ENCODE results near the gene GREB1L. TPM values are rescaled to one million over a fixed set of nuclear protein-coding genes. Genes with fewer than 3 reads are reported as not detected.

GREB1L gene
- total and polyA plus RNA-seq, 2 of the 13 experiments (the other 11 are each of a cell fraction or from before 2014, with no cell fraction given) = 0.17 to 0.66 TPM

DNA sequence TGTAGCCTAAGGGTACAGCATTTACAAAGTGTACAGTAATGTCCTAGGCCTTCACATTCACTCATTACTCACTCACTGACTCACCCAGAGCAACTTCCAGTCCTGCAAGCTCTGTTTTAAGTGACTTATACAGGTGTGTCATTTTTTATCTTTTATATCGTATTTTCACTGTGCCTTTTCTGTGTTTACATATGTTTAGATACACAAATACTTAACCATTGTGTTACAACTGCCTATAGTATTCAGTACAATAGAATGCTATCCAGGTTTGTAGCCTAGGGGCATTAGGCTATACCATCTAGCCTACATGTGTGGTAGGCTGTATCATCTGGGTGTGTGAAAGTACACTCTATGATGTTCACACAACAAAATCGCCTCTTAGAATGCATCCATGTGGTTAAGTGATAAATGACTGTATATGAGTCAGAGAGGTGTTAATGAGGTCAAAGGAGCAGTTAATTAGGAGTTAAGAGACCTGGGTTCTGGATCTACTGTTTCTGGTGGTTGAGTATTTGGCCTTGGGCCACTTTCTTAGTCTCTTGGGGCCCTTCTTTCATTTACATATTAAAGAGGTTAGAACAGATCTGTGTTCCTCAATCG is 149.1 kb downstream of the GREB1L start:
- no peak overlapping the region for H3K4me2 ChIP-seq (ENCODE audit: low read depth, low read length)
- FAIRE-seq = no peak
- in situ Hi-C loops (cut with HindIII; ENCODE audit: extremely low pct_ligation_motif_present, low pct_unique_long_range_greater_than_20kb) = no loop called here
- ATAC-seq = no peak
- H3K4me1 ChIP-seq (ENCODE audit: insufficient read depth, low read length) = no peaks in the 10 kb centered on the region
- no peaks in the 10 kb centered on the region for H3K27me3 ChIP-seq (ENCODE audit: control insufficient read depth in 1 of 2, insufficient read depth in 2 of 2, low read length in 2 of 2)
- no peak for DNase-seq (ENCODE audit: low spot score)
- BruUV-seq (replicated peaks) = no TSS peak
- no peak overlapping the region for H2AFZ ChIP-seq (ENCODE audit: low read length)
- H3K9ac ChIP-seq (ENCODE audit: insufficient read depth, low read depth, low read length) = no peak overlapping the region
- H3K36me3 ChIP-seq (replicated peaks in 1 of 2; ENCODE audit: control insufficient read depth in 1 of 2, insufficient read depth in 2 of 2, low read length in 2 of 2) = no peaks in the 10 kb centered on the region
- ChIA-PET CTCF (ENCODE audit: low intra/inter-chr PET ratio, low total read pairs) (no interaction called here), POLR2A (no interaction called here)
- H4K20me1 ChIP-seq (ENCODE audit: insufficient read depth, low read length) = no peaks in the 10 kb centered on the region
- no peaks in the 10 kb centered on the region for H3K9me3 ChIP-seq (ENCODE audit: low read length)
- H3K4me3 ChIP-seq (replicated peaks in 1 of 3; ENCODE audit: insufficient read depth in 1 of 3, low read depth in 2 of 3, low read length in 3 of 3) = no peak overlapping the region
- TF ChIP-seq KDM6A (CRISPR knock-in tag; IDR thresholded peaks at IDR 0.05; ENCODE audit: low read depth) (no peak), DMAP1 (CRISPR knock-in tag; IDR thresholded peaks at IDR 0.05) (no peak), POLR2A (IDR thresholded peaks at IDR 0.05; ENCODE audit: insufficient read depth in 1 of 2, low read depth in 2 of 2, low read length in 2 of 2) (no peak)
- H3K79me2 ChIP-seq (ENCODE audit: insufficient read depth, low read length) = no peaks in the 10 kb centered on the region
- intact Hi-C loops (cut with micrococcal nuclease; ENCODE audit: unreplicated experiment) = no loop called here
- H3K27ac ChIP-seq (ENCODE audit: extremely low read length, insufficient read depth, low read length) = no peak overlapping the region
- WGBS (ENCODE audit: low lambda C conversion rate) = 27% methylated on average over 3 of the region's 3 CpGs

GRCh38 chr18:21393986-21394385 is 152.0 kb downstream of the GREB1L start:
- Histone ChIP-seq H3K4me2 (ENCODE audit: low read depth, low read length) (no peak overlapping the region), H3K4me3 (replicated peaks in 1 of 3; ENCODE audit: insufficient read depth in 1 of 3, low read depth in 2 of 3, low read length in 3 of 3) (no peak overlapping the region), H4K20me1 (ENCODE audit: insufficient read depth, low read length) (no peaks in the 10 kb centered on the region), H3K9ac (ENCODE audit: insufficient read depth, low read depth, low read length) (no peak overlapping the region), H2AFZ (ENCODE audit: low read length) (no peak overlapping the region), H3K4me1 (ENCODE audit: insufficient read depth, low read length) (no peaks in the 10 kb centered on the region), H3K9me3 (ENCODE audit: low read length) (no peaks in the 10 kb centered on the region), H3K36me3 (replicated peaks in 1 of 2; ENCODE audit: control insufficient read depth in 1 of 2, insufficient read depth in 2 of 2, low read length in 2 of 2) (no peaks in the 10 kb centered on the region), H3K79me2 (ENCODE audit: insufficient read depth, low read length) (no peaks in the 10 kb centered on the region), H3K27ac (ENCODE audit: extremely low read length, insufficient read depth, low read length) (no peak overlapping the region), H3K27me3 (ENCODE audit: control insufficient read depth in 1 of 2, insufficient read depth in 2 of 2, low read length in 2 of 2) (no peaks in the 10 kb centered on the region)
- DNase-seq (ENCODE audit: low spot score) (no peak), ATAC-seq (no peak), FAIRE-seq (no peak)
- intact Hi-C loops (cut with micrococcal nuclease; ENCODE audit: unreplicated experiment) (no loop called here), in situ Hi-C loops (cut with HindIII; ENCODE audit: extremely low pct_ligation_motif_present, low pct_unique_long_range_greater_than_20kb) (no loop called here)
- no TSS peak for BruUV-seq (replicated peaks)
- 31% methylated on average over 2 of the region's 3 CpGs for WGBS (ENCODE audit: low lambda C conversion rate)
- ChIA-PET CTCF (ENCODE audit: low intra/inter-chr PET ratio, low total read pairs) (no interaction called here), POLR2A (no interaction called here)
- TF ChIP-seq TRAFD1 (CRISPR knock-in tag; IDR thresholded peaks at IDR 0.05; ENCODE audit: borderline replicate concordance) (no peak), KDM4B (CRISPR knock-in tag; IDR thresholded peaks at IDR 0.05) (no peak), ZNF850 (CRISPR knock-in tag; conservative IDR thresholded peaks at IDR 0.05) (no peak), BORCS8-MEF2B (CRISPR knock-in tag; IDR thresholded peaks at IDR 0.05) (no peak), HIVEP1 (CRISPR knock-in tag; IDR thresholded peaks at IDR 0.05) (no peak), GTF3A (CRISPR knock-in tag; conservative IDR thresholded peaks at IDR 0.05) (no peak), ZNF17 (CRISPR knock-in tag; IDR thresholded peaks at IDR 0.05) (no peak), POGZ (CRISPR knock-in tag; IDR thresholded peaks at IDR 0.05) (no peak), ZNF563 (CRISPR knock-in tag; IDR thresholded peaks at IDR 0.05) (no peak), ZBTB3 (CRISPR knock-in tag; IDR thresholded peaks at IDR 0.05; ENCODE audit: borderline replicate concordance, low read depth) (no peak), FLYWCH1 (CRISPR knock-in tag; IDR thresholded peaks at IDR 0.05) (no peak), ZNF30 (CRISPR knock-in tag; IDR thresholded peaks at IDR 0.05) (no peak), ZNF678 (CRISPR knock-in tag; IDR thresholded peaks at IDR 0.05) (no peak)
- TF ChIP-seq, protein P1, sequence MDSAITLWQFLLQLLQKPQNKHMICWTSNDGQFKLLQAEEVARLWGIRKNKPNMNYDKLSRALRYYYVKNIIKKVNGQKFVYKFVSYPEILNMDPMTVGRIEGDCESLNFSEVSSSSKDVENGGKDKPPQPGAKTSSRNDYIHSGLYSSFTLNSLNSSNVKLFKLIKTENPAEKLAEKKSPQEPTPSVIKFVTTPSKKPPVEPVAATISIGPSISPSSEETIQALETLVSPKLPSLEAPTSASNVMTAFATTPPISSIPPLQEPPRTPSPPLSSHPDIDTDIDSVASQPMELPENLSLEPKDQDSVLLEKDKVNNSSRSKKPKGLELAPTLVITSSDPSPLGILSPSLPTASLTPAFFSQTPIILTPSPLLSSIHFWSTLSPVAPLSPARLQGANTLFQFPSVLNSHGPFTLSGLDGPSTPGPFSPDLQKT (CRISPR knock-in tag; IDR thresholded peaks at IDR 0.05; ENCODE audit: borderline replicate concordance) = no peak
- TF ChIP-seq, protein P2, sequence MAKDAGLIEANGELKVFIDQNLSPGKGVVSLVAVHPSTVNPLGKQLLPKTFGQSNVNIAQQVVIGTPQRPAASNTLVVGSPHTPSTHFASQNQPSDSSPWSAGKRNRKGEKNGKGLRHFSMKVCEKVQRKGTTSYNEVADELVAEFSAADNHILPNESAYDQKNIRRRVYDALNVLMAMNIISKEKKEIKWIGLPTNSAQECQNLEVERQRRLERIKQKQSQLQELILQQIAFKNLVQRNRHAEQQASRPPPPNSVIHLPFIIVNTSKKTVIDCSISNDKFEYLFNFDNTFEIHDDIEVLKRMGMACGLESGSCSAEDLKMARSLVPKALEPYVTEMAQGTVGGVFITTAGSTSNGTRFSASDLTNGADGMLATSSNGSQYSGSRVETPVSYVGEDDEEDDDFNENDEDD (CRISPR knock-in tag; IDR thresholded peaks at IDR 0.05; ENCODE audit: borderline replicate concordance) = no peak

All from HepG2 (cell line).